Keratinocyte (primary cell): ENCODE data around the gene FBXO40.

Experiments used
- EZH2 ChIP-seq: IDR thresholded peaks from one replicate; pipeline ENCODE4 v1.6.1; 2012; ENCODE audit warnings: inconsistent platforms, mild to moderate bottlenecking, low read length, moderate library complexity
- TF ChIP-seq, protein P1 (sequence below), 3 experiments: IDR thresholded peaks in 1 of 3; conservative IDR thresholded peaks in 1 of 3; optimal IDR thresholded peaks in 1 of 3; 2 replicates in 2 of 3; 3 replicates in 1 of 3; pipeline versions ENCODE3 to v1.5.1; 2011; ENCODE audit warnings: low read length in 3 of 3, mild to moderate bottlenecking in 3 of 3, moderate library complexity in 2 of 3, control low read depth in 1 of 3, inconsistent platforms in 1 of 3; ENCODE audit not compliant: insufficient read depth in 2 of 3; ENCODE audit errors: extremely low read depth in 1 of 3

DNA sequence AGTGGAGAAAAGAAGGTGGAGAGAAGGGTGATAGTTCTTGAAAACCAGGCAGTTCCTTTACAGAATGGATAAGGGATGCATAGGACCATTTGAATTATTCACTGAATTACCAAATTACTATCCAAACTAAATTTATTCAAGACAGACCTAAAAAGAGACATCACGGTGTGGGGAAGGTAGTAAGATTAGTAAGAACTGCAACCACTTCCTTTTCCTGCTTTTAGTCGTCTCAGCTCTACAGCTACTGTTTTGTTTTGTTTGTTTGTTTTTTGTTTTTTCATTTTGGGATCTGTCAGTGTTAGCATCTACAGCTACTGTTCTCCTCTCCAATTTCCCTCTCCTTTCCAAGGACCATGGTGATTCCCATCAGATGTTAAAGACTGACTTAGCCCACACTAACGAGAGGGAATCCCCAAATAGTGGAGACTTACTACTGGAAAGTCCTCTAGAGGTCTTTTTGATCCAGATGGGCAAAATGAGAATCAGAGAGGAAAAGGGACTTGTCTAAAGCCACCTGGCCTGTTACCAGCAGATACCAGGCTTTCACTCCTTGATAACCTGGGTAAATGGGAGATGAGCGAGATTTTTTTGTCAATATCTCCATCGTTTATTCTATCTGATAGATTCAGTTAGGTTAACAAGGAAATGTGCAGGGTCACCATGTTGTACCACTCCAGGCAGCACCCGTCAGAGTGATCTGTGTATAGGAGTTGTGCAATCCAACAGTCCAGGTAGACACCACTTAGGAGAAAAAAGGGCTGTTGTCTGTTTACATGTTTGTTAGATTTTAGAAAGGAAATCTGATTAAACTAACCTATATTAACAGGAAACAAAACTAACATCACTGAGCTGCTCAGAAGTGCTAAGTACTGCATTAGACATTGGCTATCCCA lies 61.6 kb downstream of the FBXO40 start:
- TF ChIP-seq, protein P1, sequence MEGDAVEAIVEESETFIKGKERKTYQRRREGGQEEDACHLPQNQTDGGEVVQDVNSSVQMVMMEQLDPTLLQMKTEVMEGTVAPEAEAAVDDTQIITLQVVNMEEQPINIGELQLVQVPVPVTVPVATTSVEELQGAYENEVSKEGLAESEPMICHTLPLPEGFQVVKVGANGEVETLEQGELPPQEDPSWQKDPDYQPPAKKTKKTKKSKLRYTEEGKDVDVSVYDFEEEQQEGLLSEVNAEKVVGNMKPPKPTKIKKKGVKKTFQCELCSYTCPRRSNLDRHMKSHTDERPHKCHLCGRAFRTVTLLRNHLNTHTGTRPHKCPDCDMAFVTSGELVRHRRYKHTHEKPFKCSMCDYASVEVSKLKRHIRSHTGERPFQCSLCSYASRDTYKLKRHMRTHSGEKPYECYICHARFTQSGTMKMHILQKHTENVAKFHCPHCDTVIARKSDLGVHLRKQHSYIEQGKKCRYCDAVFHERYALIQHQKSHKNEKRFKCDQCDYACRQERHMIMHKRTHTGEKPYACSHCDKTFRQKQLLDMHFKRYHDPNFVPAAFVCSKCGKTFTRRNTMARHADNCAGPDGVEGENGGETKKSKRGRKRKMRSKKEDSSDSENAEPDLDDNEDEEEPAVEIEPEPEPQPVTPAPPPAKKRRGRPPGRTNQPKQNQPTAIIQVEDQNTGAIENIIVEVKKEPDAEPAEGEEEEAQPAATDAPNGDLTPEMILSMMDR (optimal IDR thresholded peaks at IDR 0.05 in 1 of 3, IDR thresholded peaks at IDR 0.05 in 1 of 3, conservative IDR thresholded peaks at IDR 0.05 in 1 of 3; ENCODE audit: extremely low read depth in 1 of 3, insufficient read depth in 2 of 3, low read length in 3 of 3): no peak
- no peak for TF ChIP-seq EZH2
